Bronchial epithelial cell (primary cell): ENCODE results near the gene ALOXE3. TPM values are rescaled to one million over a fixed set of nuclear protein-coding genes. Genes with fewer than 3 reads are reported as not detected.
A peak's percentile ranks its signal among the peaks of the same experiment; 100 is the strongest.

ENCODE experiments used
- DNase-seq: peaks from one replicate; pipeline ENCODE4 v3.0.0-alpha.2; 2010; ENCODE audit warnings: low read depth
- FAIRE-seq: peaks from 2 replicates; lab custom pipeline; 2011; peaks lifted over from hg19 to GRCh38; lab: Jason Lieb, UNC
- H3K27me3 ChIP-seq: 2 replicates; pipeline ENCODE4 v1.5.1; 2011; ENCODE audit warnings: low read length; ENCODE audit not compliant: control insufficient read depth, insufficient read depth
- H3K36me3 ChIP-seq: 2 replicates; pipeline ENCODE4 v1.5.1; 2011; ENCODE audit warnings: low read length; ENCODE audit not compliant: control insufficient read depth, insufficient read depth
- H3K4me3 ChIP-seq: 2 replicates; pipeline ENCODE4 v1.5.1; 2011; ENCODE audit warnings: mild to moderate bottlenecking, low read depth, low read length, control low read depth
- total RNA-seq: library from RNA; depleted of rRNA; stranded (reverse); fragments of >200 nt; gene quantifications from 2 replicates; pipeline ENCODE4 v1.2.1, GENCODE V29; 2014
- TF ChIP-seq, protein P1 (sequence below): IDR thresholded peaks from 2 replicates; pipeline ENCODE4 v1.5.1; 2011; ENCODE audit warnings: mild to moderate bottlenecking, moderate library complexity, low read length, control low read depth, inconsistent platforms; ENCODE audit not compliant: insufficient read depth, severe bottlenecking

Gene ALOXE3
- total RNA-seq, 1 donor from 2014 or later: 1.3 TPM

DNA sequence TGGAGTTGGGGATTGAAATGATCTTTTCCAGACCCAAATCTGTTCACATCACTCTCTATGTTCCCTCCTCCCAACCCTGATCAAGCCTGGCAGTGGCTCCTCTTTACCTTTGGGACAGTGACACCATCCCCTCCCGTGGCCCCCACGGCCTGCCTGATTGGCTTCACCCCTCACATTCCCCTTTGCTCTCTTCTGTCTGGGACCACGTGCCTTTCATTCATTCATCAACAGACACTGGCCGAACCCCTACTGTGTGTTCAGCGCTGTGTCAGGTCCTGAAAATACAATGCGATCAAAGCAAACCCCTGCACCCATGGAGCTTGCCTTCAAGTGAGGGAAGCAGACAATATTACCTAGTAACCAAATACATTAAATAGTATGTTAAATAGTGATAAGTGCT, 28.6 kb downstream of the ALOXE3 start:
- no peak for FAIRE-seq
- no peaks in the 10 kb centered on the region for H3K36me3 ChIP-seq
- H3K27me3 ChIP-seq: peaks cover 8% of the 10 kb centered on the region
- TF ChIP-seq, protein P1, sequence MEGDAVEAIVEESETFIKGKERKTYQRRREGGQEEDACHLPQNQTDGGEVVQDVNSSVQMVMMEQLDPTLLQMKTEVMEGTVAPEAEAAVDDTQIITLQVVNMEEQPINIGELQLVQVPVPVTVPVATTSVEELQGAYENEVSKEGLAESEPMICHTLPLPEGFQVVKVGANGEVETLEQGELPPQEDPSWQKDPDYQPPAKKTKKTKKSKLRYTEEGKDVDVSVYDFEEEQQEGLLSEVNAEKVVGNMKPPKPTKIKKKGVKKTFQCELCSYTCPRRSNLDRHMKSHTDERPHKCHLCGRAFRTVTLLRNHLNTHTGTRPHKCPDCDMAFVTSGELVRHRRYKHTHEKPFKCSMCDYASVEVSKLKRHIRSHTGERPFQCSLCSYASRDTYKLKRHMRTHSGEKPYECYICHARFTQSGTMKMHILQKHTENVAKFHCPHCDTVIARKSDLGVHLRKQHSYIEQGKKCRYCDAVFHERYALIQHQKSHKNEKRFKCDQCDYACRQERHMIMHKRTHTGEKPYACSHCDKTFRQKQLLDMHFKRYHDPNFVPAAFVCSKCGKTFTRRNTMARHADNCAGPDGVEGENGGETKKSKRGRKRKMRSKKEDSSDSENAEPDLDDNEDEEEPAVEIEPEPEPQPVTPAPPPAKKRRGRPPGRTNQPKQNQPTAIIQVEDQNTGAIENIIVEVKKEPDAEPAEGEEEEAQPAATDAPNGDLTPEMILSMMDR: no peak
- no peak for DNase-seq
- H3K4me3 ChIP-seq: no peak overlapping the region

DNA sequence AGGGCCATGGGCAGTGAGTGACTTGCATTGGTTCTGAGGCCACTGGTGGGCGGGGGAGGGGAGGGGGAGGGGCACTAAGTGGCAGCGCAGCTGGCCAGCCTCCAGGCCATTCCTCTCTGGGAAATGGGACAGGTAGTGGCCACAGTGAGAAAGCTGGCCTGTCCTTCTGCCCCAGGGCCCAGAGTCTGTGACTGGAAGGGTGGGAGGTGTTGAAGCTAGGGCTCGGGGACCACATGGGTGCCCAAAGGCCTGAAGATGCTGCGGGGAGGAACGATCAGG, 30.4 kb downstream of the ALOXE3 start:
- no peak overlapping the region for H3K4me3 ChIP-seq
- DNase-seq (no peak), FAIRE-seq (no peak)
- no peaks in the 10 kb centered on the region for H3K36me3 ChIP-seq
- TF ChIP-seq, protein P1: no peak
- peaks cover 8% of the 10 kb centered on the region for H3K27me3 ChIP-seq

DNA sequence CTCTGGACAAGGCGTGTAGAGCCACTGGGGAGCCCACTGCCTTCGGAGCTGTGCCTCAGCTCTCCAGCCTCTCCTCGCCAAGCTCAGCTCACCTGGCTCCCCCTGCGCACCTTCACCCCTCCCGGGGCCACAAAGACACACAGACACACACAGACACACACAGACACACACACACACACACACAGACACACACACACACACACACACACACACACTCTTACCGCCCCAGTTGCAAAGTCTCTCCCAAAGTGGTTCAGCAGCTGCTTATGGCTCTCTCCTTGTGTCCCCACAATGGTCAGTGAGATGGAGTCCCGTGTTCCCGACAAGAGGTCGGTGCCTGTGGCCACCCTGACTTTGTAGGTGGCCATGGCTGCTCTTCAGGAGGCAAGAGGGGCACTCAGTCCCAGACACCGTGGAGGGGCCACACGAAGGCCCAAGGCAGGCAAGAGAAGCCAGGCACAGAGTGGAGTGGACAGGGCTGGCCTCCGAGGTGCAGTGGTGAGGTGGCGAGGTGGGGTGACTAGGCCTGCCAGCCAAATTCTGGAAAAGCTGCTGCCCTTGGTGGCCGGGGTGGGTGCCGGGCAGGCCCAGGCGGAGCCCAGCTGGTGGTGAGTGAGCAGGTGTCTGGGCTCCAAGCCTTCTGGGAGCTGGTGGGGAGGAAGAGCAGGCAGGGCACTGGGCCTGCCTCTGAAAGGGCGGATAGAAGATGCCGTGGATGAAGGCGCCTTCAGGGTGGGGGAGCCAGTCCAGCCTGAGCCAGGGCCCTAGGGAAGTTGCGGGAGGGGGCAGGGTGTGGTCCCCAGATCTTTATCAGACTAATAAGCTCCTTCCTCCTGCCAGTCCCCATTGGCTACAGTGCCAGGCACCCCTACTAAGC, 31.0 kb downstream of the ALOXE3 start, which contains the start of gene ALOX12B:
TSS of gene ALOX12B (minus strand) at position 642 of the 877 bp plus-strand sequence. CDS start at position 368, 274 bp downstream.
- TF ChIP-seq, protein P1: no peak
- Histone ChIP-seq H3K4me3 (no peak within 1 kb of the TSS), H3K36me3 (no peaks in the 10 kb centered on the region), H3K27me3 (peaks cover 8% of the 10 kb centered on the region)
- DNase-seq (no peak), FAIRE-seq (no peak)

DNA sequence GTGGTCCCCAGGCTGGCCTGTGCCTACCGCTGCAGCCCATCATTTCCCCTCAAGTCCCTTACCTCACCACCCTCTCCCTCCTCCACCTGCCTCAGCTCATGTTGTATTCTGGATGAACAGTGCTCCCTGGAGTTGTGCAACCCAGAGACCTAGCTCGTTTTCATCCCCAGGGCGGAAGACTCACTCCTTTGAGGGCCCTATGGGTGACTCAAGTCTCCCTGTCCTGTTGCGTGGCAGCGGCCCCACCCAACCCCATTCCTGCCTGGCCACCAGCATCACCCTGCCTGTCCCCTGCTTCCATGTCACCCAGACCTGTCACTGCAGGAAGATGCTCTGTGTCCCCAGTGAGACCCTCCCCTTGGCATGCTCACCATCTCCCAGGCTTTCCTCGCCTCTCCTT, 34.1 kb downstream of the ALOXE3 start:
- H3K27me3 ChIP-seq: peaks cover 4% of the 10 kb centered on the region
- TF ChIP-seq, protein P1: no peak
- no peak overlapping the region for H3K4me3 ChIP-seq
- DNase-seq (no peak), FAIRE-seq (peak; percentile 18)
- H3K36me3 ChIP-seq: no peaks in the 10 kb centered on the region

DNA sequence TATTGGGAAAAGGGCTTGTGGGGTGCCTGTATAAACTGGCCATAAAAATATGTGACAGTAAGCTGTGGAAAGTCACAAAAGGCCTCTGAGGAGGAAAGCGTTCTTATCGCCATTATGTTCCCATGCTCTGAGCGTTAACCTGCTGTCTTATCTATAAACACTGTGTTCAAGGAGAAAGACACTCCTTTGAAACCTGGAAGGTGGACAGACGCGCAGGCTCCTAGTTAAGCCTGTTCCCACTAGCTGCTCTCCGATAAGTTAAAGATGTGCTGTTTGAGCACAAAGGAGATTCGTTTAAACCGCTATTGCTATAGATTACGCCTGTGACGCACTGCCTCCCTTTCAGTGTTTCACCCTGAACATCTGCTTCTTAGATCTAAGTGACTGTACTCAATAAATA, 36.0 kb downstream of the ALOXE3 start:
- peaks cover 1% of the 10 kb centered on the region for H3K27me3 ChIP-seq
- H3K36me3 ChIP-seq: no peaks in the 10 kb centered on the region

More for the DNA sequence above, 36.0 kb downstream of the ALOXE3 start:
- TF ChIP-seq, protein P1: no peak
- DNase-seq (no peak), FAIRE-seq (no peak)
- no peak overlapping the region for H3K4me3 ChIP-seq
